Spleen (tissue), 11 donors: ENCODE measurements around the gene PI3. TPM values are rescaled to one million over a fixed set of nuclear protein-coding genes. Genes with fewer than 3 reads are reported as not detected.

Experiments
- DNase-seq: peaks from one replicate; pipeline ENCODE4 v3.0.0-alpha.2; 2020
- H3K27ac ChIP-seq, 8 donors: fragments of 200-600 bp; sonication (generic) in 7 of 8; 1 replicate in 4 of 8; 2 replicates in 4 of 8; pipeline versions ENCODE4 v1.5.0 to v1.8.0; 2016 to 2021; ENCODE audit warnings: inconsistent platforms in 4 of 8, mild to moderate bottlenecking in 4 of 8, moderate library complexity in 1 of 8
- H3K27me3 ChIP-seq, 7 donors: fragments of 200-600 bp; sonication (generic) in 6 of 7; replicated peaks in 1 of 7; 1 replicate in 4 of 7; 2 replicates in 3 of 7; pipeline versions ENCODE4 v1.5.0 to v1.8.0; 2016 to 2021; ENCODE audit warnings: inconsistent platforms in 3 of 7, mild to moderate bottlenecking in 1 of 7
- H3K36me3 ChIP-seq, 6 donors: fragments of 200-600 bp; sonication (generic) in 5 of 6; 1 replicate in 4 of 6; 2 replicates in 2 of 6; pipeline versions ENCODE4 v1.5.0 to v1.8.0; 2016 to 2021; ENCODE audit warnings: inconsistent platforms in 2 of 6
- H3K4me1 ChIP-seq, 6 donors: fragments of 200-600 bp; sonication (generic) in 5 of 6; 1 replicate in 3 of 6; 2 replicates in 3 of 6; pipeline versions ENCODE4 v1.5.0 to v1.8.0; 2016 to 2021; ENCODE audit warnings: inconsistent platforms in 3 of 6
- H3K4me3 ChIP-seq, 8 donors: fragments of 200-600 bp; sonication (generic) in 7 of 8; 1 replicate in 4 of 8; 2 replicates in 4 of 8; pipeline versions ENCODE4 v1.5.0 to v1.8.0; 2016 to 2021; ENCODE audit warnings: inconsistent platforms in 4 of 8, mild to moderate bottlenecking in 4 of 8, moderate library complexity in 2 of 8
- H3K9me3 ChIP-seq, 8 donors: fragments of 200-600 bp; sonication (generic) in 7 of 8; 1 replicate in 4 of 8; 2 replicates in 4 of 8; pipeline versions ENCODE4 v1.5.0 to v1.8.0; 2016 to 2021; ENCODE audit warnings: inconsistent platforms in 4 of 8
- CTCF ChIP-seq, 11 experiments: fragments of 200-600 bp in 7 of 11; fragments of 450-650 bp in 4 of 11; sonication (generic) in 4 of 11; IDR thresholded peaks in 8 of 11; conservative IDR thresholded peaks in 3 of 11; 1 replicate in 7 of 11; 2 replicates in 4 of 11; pipeline versions ENCODE4 v1.4.0 to v1.8.0; 2016 to 2021; ENCODE audit warnings: antibody characterized with exemption in 11 of 11, inconsistent platforms in 4 of 11, mild to moderate bottlenecking in 1 of 11
- POLR2A ChIP-seq, 3 donors: fragments of 450-650 bp; IDR thresholded peaks; one replicate each; pipeline ENCODE4 v1.5.1; 2017; ENCODE audit warnings: antibody characterized with exemption in 3 of 3, mild to moderate bottlenecking in 1 of 3
- POLR2AphosphoS5 ChIP-seq, 3 donors: sonication (generic); formaldehyde crosslinking; IDR thresholded peaks; one replicate each; pipeline ENCODE4 v1.5.1; 2017; ENCODE audit warnings: antibody characterized with exemption in 3 of 3
- WGBS, 5 donors: extraction: QIAGEN DNeasy Blood & Tissue Kit in 3 of 5; methylation state at CpG; one replicate each; pipeline versions ENCODE4 v1.1.5 to v1.1.7; 2013 to 2018; 5-methylcytosine and 5-hydroxymethylcytosine counted together
- intact Hi-C: fragments of 100-400 bp; cut with DNase I; formaldehyde crosslinking; loops from one replicate; pipeline ENCODE4 v1.15.0; 2023; ENCODE audit warnings: low total_unique reads
- polyA plus RNA-seq, 3 donors: library from polyadenylated mRNA; stranded (reverse); fragments of 200-250 nt; gene quantifications; one replicate each; pipeline ENCODE4 v1.2.1, GENCODE V29; 2013
- total RNA-seq, 7 donors: library from RNA; depleted of rRNA in 3 of 7; stranded (reverse); fragments of >200 nt in 3 of 7; fragmentation: NEBNext Ultra II Directional in 4 of 7; extraction: Animal tissue kit (Norgen Biotek cat#: 25700) in 4 of 7; gene quantifications; one replicate each; pipeline versions ENCODE4 v1.1.0 to v1.2.1, GENCODE V29; 2016 to 2021
- donor health status: healthy with polysubstance abuse.
- donor health status: DM: no; HTN: no; CAD: no; lungs with moderate emphysema.
- donor health status: DM: no; HTN: no; CAD: no.
- donor health status: Bipolar disorder and iron deficiency.
- donor health status: healthy.
- donor health status: DM: no; HTN: no; CAD: no.
- donor health status: DM: yes; HTN: yes; CAD: no.

The PI3 gene
- total and polyA plus RNA-seq, 10 donors = 1.7 to 22.8 (median 2.8) TPM; not detected in 3

GRCh38 chr20:45176526-45177267 lies 2.0 kb downstream of the PI3 start:
- TF ChIP-seq POLR2A (IDR thresholded peaks at IDR 0.05) (no peak), POLR2AphosphoS5 (IDR thresholded peaks at IDR 0.05) (no peak), CTCF (IDR thresholded peaks at IDR 0.05 in 8 of 11, conservative IDR thresholded peaks at IDR 0.05 in 3 of 11) (no peak)
- WGBS, 5 donors = 71 to 85% (median 80%) methylated on average over 4 of the region's 4 CpGs
- intact Hi-C loops = no loop called here

GRCh38 chr20:45179166-45179565 lies 4.5 kb downstream of the PI3 start:
- intact Hi-C loops = no loop called here
- H3K9me3 ChIP-seq = no peaks in the 10 kb centered on the region
- no peak for DNase-seq
- H3K27ac ChIP-seq = peak overlapping the region in 7 of 8 donors; percentile 13 to 82 (median 58)
- H3K4me1 ChIP-seq = no peaks in the 10 kb centered on the region
- TF ChIP-seq POLR2A (IDR thresholded peaks at IDR 0.05) (no peak), CTCF (IDR thresholded peaks at IDR 0.05 in 8 of 11, conservative IDR thresholded peaks at IDR 0.05 in 3 of 11) (no peak), POLR2AphosphoS5 (IDR thresholded peaks at IDR 0.05) (no peak)
- WGBS, 5 donors = 23 to 71% (median 43%) methylated on average over 2 of the region's 2 CpGs
- H3K36me3 ChIP-seq = no peaks in the 10 kb centered on the region
- H3K4me3 ChIP-seq = peak overlapping the region in 1 of 8 donors; percentile 44
- peaks cover 0 to 34% (median 0%) of the 10 kb centered on the region in 7 donors for H3K27me3 ChIP-seq

More at GRCh38 chr20:45176526-45177267, 2.0 kb downstream of the PI3 start:
- Histone ChIP-seq H3K4me3 (no peak overlapping the region), H3K4me1 (no peaks in the 10 kb centered on the region), H3K27me3 (peaks cover 0 to 34% (median 0%) of the 10 kb centered on the region in 7 donors), H3K27ac (no peak overlapping the region), H3K9me3 (no peaks in the 10 kb centered on the region), H3K36me3 (no peaks in the 10 kb centered on the region)
- DNase-seq = no peak

- 91 to 96% (median 93%) methylated on average over 2 of the region's 2 CpGs for WGBS, 5 donors
- no peak for DNase-seq
- no peaks in the 10 kb centered on the region for H3K4me1 ChIP-seq
- H3K27ac ChIP-seq = no peak overlapping the region
- intact Hi-C loops = no loop called here
- no peaks in the 10 kb centered on the region for H3K36me3 ChIP-seq
- H3K4me3 ChIP-seq = no peak overlapping the region
- H3K27me3 ChIP-seq = peaks cover 0 to 19% (median 0%) of the 10 kb centered on the region in 7 donors
- TF ChIP-seq POLR2A (IDR thresholded peaks at IDR 0.05) = no peak
- TF ChIP-seq CTCF (IDR thresholded peaks at IDR 0.05 in 8 of 11, conservative IDR thresholded peaks at IDR 0.05 in 3 of 11) = no peak
- no peak for TF ChIP-seq POLR2AphosphoS5 (IDR thresholded peaks at IDR 0.05)
- H3K9me3 ChIP-seq = no peaks in the 10 kb centered on the region
These were observed 6.9 kb downstream of the PI3 start for GRCh38 chr20:45181639-45182038.

GRCh38 chr20:45183084-45183483 lies 8.4 kb downstream of the PI3 start:
- Histone ChIP-seq H3K27ac (no peak overlapping the region), H3K4me1 (no peaks in the 10 kb centered on the region), H3K4me3 (no peak overlapping the region), H3K27me3 (peaks cover 0 to 19% (median 0%) of the 10 kb centered on the region in 7 donors), H3K9me3 (no peaks in the 10 kb centered on the region), H3K36me3 (no peaks in the 10 kb centered on the region)
- TF ChIP-seq POLR2A (IDR thresholded peaks at IDR 0.05) = no peak
- TF ChIP-seq POLR2AphosphoS5 (IDR thresholded peaks at IDR 0.05) = no peak
- no peak for TF ChIP-seq CTCF (IDR thresholded peaks at IDR 0.05 in 8 of 11, conservative IDR thresholded peaks at IDR 0.05 in 3 of 11)
- 77 to 93% (median 93%) methylated on average over 2 of the region's 2 CpGs for whole genome bisulfite sequencing, 5 donors
- intact Hi-C loops = no loop called here
- no peak for DNase-seq
